Measurements from ENCODE around the gene PTPN6. TPM values are rescaled to one million over a fixed set of nuclear protein-coding genes. Genes with fewer than 3 reads are reported as not detected.

The PTPN6 gene
- total and polyA plus RNA-seq, 2 of the 13 experiments (the other 11 are each of a cell fraction or from before 2014, with no cell fraction given), result 10.5 to 10.6 TPM

DNA sequence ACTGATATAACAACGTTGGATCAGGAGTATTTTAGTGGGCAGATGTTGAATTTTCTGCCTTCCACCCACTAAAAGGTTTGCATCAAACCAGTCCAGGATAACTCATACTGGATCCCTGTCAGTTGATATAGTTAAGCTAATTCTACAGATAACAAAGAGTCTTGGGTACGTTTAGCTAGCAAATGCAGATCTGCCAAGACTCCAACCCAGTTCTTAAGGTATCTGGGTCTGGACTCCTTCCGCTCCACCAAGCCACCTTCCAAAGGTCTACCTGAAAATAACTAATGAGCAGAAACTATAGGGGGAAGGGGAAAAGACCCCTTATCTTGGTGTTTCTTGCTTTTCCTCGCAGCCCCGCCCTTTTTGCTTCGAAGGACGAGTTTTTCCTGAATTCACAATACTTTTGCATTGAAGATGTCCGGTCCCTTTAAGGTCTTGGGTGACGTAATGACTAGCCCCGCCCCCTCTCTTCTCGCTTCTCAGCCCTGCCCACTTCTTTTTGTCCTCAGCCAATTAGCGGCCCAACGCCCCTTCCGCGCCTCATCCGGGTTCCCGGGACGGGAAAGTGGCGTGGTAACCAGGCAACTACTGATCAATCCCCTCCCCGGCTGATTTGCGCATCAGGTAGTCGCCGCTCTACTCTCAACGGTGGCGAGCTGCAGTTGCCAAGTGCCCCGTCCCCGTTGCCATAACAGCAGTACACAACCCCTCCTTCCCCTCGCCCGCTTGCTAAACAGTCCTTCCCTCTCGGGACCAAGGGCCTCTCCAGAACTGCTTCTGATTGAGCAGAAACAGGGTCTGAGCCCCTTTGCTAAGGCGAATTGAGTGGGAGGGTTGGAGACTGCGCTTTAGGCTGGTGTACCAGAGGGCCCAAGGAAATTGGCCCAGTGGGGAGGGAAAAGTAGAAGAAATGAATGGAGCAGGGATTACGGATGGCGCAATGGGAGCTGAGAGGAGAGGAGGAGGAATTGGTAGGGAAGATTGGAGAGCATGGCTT, 46.6 kb upstream of the PTPN6 start, which contains the start of gene LRRC23 (continued):
- TF ChIP-seq ZNF841 (CRISPR knock-in tag; IDR thresholded peaks at IDR 0.05; ENCODE audit: borderline replicate concordance), result no peak
- peak; percentile 32; the same call in 1 of the 2 replicates for TF ChIP-seq MED1 (CRISPR knock-in tag; IDR thresholded peaks at IDR 0.05)
- peak; percentile 46; the same call in 1 of the 2 replicates for TF ChIP-seq ZFY (CRISPR knock-in tag; IDR thresholded peaks at IDR 0.05)
- peak; percentile 96 for TF ChIP-seq RFX1 (IDR thresholded peaks at IDR 0.05)
- TF ChIP-seq, protein P1, sequence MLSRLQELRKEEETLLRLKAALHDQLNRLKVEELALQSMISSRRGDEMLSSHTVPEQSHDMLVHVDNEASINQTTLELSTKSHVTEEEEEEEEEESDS (CRISPR knock-in tag; IDR thresholded peaks at IDR 0.05; ENCODE audit: borderline replicate concordance), result no peak
- TF ChIP-seq YEATS2 (CRISPR knock-in tag; IDR thresholded peaks at IDR 0.05; ENCODE audit: borderline replicate concordance), result peak; percentile 81; the same call in 1 of the 2 replicates
- peak; percentile 42 for TF ChIP-seq ZNF781 (CRISPR knock-in tag; IDR thresholded peaks at IDR 0.05; ENCODE audit: borderline replicate concordance, not compliant biosample characterization)
- TF ChIP-seq ZNF549 (CRISPR knock-in tag; IDR thresholded peaks at IDR 0.05), result no peak
- TF ChIP-seq, protein P2, sequence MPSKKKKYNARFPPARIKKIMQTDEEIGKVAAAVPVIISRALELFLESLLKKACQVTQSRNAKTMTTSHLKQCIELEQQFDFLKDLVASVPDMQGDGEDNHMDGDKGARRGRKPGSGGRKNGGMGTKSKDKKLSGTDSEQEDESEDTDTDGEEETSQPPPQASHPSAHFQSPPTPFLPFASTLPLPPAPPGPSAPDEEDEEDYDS (CRISPR knock-in tag; IDR thresholded peaks at IDR 0.05), result peak; percentile 57; the same call in 1 of the 2 replicates
- TF ChIP-seq ZMYM4 (CRISPR knock-in tag; IDR thresholded peaks at IDR 0.05), result peak; percentile 60
- TF ChIP-seq SIN3A (IDR thresholded peaks at IDR 0.05; ENCODE audit: borderline replicate concordance, low read depth, low read length), result peak; percentile 93
- TF ChIP-seq, protein P3, sequence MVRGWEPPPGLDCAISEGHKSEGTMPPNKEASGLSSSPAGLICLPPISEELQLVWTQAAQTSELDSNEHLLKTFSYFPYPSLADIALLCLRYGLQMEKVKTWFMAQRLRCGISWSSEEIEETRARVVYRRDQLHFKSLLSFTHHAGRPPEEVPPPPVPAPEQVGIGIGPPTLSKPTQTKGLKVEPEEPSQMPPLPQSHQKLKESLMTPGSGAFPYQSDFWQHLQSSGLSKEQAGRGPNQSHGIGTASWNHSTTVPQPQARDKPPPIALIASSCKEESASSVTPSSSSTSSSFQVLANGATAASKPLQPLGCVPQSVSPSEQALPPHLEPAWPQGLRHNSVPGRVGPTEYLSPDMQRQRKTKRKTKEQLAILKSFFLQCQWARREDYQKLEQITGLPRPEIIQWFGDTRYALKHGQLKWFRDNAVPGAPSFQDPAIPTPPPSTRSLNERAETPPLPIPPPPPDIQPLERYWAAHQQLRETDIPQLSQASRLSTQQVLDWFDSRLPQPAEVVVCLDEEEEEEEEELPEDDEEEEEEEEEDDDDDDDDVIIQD (CRISPR knock-in tag; IDR thresholded peaks at IDR 0.05; ENCODE audit: low read depth), result 0 out of 2 replicates have a peak, but pooled peaks have one; percentile 26
- TF ChIP-seq, protein P4, sequence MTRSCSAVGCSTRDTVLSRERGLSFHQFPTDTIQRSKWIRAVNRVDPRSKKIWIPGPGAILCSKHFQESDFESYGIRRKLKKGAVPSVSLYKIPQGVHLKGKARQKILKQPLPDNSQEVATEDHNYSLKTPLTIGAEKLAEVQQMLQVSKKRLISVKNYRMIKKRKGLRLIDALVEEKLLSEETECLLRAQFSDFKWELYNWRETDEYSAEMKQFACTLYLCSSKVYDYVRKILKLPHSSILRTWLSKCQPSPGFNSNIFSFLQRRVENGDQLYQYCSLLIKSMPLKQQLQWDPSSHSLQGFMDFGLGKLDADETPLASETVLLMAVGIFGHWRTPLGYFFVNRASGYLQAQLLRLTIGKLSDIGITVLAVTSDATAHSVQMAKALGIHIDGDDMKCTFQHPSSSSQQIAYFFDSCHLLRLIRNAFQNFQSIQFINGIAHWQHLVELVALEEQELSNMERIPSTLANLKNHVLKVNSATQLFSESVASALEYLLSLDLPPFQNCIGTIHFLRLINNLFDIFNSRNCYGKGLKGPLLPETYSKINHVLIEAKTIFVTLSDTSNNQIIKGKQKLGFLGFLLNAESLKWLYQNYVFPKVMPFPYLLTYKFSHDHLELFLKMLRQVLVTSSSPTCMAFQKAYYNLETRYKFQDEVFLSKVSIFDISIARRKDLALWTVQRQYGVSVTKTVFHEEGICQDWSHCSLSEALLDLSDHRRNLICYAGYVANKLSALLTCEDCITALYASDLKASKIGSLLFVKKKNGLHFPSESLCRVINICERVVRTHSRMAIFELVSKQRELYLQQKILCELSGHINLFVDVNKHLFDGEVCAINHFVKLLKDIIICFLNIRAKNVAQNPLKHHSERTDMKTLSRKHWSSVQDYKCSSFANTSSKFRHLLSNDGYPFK (CRISPR knock-in tag; IDR thresholded peaks at IDR 0.05; ENCODE audit: borderline replicate concordance), result peak; percentile 53; the same call in 1 of the 2 replicates
- 0 out of 2 replicates have a peak, but pooled peaks have one; percentile 24 for TF ChIP-seq MEF2D (CRISPR knock-in tag; IDR thresholded peaks at IDR 0.05)
- peak; percentile 89 for TF ChIP-seq CREB1 (IDR thresholded peaks at IDR 0.05)
- TF ChIP-seq CREB1 (CRISPR knock-in tag; IDR thresholded peaks at IDR 0.05), result peak; percentile 93
- peak; percentile 58 for TF ChIP-seq POLR2AphosphoS5 (IDR thresholded peaks at IDR 0.05; ENCODE audit: low read depth, low read length)
- TF ChIP-seq, protein P5, sequence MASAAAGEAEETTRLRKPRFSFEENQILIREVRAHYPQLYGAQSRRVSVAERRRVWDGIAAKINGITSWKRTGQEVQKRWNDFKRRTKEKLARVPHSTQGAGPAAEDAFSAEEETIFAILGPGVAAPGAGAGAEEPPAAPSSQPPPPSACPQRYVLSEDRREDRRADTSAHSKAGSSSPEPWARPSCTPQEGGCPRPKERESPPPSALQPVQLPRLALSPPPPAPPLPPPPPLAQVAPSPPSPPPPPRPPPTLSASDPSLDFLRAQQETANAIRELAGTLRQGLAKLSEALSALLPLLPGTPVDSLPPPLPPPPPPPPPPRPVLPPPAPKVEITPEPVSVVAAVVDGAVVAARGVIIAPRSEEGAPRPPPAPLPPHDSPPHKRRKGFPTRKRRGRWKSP (CRISPR knock-in tag; IDR thresholded peaks at IDR 0.05), result peak; percentile 92
- no peak for TF ChIP-seq FOXP1 (IDR thresholded peaks at IDR 0.05)
- no peak for TF ChIP-seq FOXP1 (CRISPR knock-in tag; IDR thresholded peaks at IDR 0.05)
- no peak for TF ChIP-seq GABPA (IDR thresholded peaks at IDR 0.05; ENCODE audit: low read depth, low read length)
- peak; percentile 59; the same call in 1 of the 2 replicates for TF ChIP-seq GABPA (CRISPR knock-in tag; IDR thresholded peaks at IDR 0.05; ENCODE audit: low read depth)
- TF ChIP-seq POGZ (CRISPR knock-in tag; IDR thresholded peaks at IDR 0.05), result peak; percentile 34; the same call in 1 of the 2 replicates
- peak; percentile 100 for TF ChIP-seq NAIF1 (CRISPR knock-in tag; IDR thresholded peaks at IDR 0.05; ENCODE audit: borderline replicate concordance)
- no peak for TF ChIP-seq NR3C1 (CRISPR knock-in tag; IDR thresholded peaks at IDR 0.05)
